ENCODE data around the gene CTPS1.

GRCh38 chr1:41019353-41019745 lies 39.9 kb downstream of the CTPS1 start:
- TF ChIP-seq PATZ1 (CRISPR knock-in tag; IDR thresholded peaks at IDR 0.05; ENCODE audit: borderline replicate concordance) (no peak), ARNTL (CRISPR knock-in tag; IDR thresholded peaks at IDR 0.05; ENCODE audit: borderline replicate concordance, low read depth) (no peak)

Data from SK-N-SH treated with all-trans-retinoic acid at 6 μM for 48 hours (cell line).